ENCODE measurements around the gene IQCF6. TPM values are rescaled to one million over a fixed set of nuclear protein-coding genes. Genes with fewer than 3 reads are reported as not detected.
"Not testable (repeated sequence)": the region's sequence is repeated elsewhere in the genome, so short reads cannot be mapped to it uniquely, and the experiment has no call there.

Gene IQCF6
- total RNA-seq, 4 donors from 2014 or later: not detected

- Histone ChIP-seq H3K27ac (no peak overlapping the region), H3K4me1 (no peaks in the 10 kb centered on the region), H3K36me3 (no peaks in the 10 kb centered on the region), H3K9me3 (no peaks in the 10 kb centered on the region), H3K27me3 (peaks cover 20% of the 10 kb centered on the region), H3K4me3 (no peak overlapping the region)
- 43% methylated on average over 4 of the region's 4 CpGs for WGBS
- TF ChIP-seq EP300 (IDR thresholded peaks at IDR 0.05) (no peak), CTCF (IDR thresholded peaks at IDR 0.05) (no peak), POLR2A (IDR thresholded peaks at IDR 0.05) (no peak), POLR2AphosphoS5 (IDR thresholded peaks at IDR 0.05) (no peak)
- DNase-seq (ENCODE audit: low spot score in 2 of 2): no peak
Measured at GRCh38 chr3:51773529-51774056, 5.4 kb downstream of the IQCF6 start.

- H3K4me1 ChIP-seq: no peaks in the 10 kb centered on the region
- DNase-seq (ENCODE audit: low spot score in 2 of 2): no peak
- H3K27ac ChIP-seq: no peak overlapping the region
- no peaks in the 10 kb centered on the region for H3K27me3 ChIP-seq
- H3K9me3 ChIP-seq: peaks cover 7% of the 10 kb centered on the region
- no peaks in the 10 kb centered on the region for H3K36me3 ChIP-seq
- TF ChIP-seq POLR2AphosphoS5 (IDR thresholded peaks at IDR 0.05) (no peak), CTCF (IDR thresholded peaks at IDR 0.05) (no peak), POLR2A (IDR thresholded peaks at IDR 0.05) (no peak), EP300 (IDR thresholded peaks at IDR 0.05) (no peak)
- no peak overlapping the region for H3K4me3 ChIP-seq
Measured at GRCh38 chr3:51759203-51759602, 19.8 kb downstream of the IQCF6 start.

- H3K27ac ChIP-seq: not testable (repeated sequence)
- WGBS: 67% methylated on average over 13 of the region's 13 CpGs
Measured at GRCh38 chr3:51753763-51754750, 25.0 kb downstream of the IQCF6 start.

GRCh38 chr3:51751287-51751686 is 27.8 kb downstream of the IQCF6 start:
- no peaks in the 10 kb centered on the region for H3K36me3 ChIP-seq
- no peak for DNase-seq (ENCODE audit: low spot score in 2 of 2)
- H3K27ac ChIP-seq: no peak overlapping the region
- no peak overlapping the region for H3K4me3 ChIP-seq
- H3K27me3 ChIP-seq: no peaks in the 10 kb centered on the region
- H3K9me3 ChIP-seq: no peaks in the 10 kb centered on the region
- H3K4me1 ChIP-seq: no peaks in the 10 kb centered on the region
- TF ChIP-seq EP300 (IDR thresholded peaks at IDR 0.05): no peak
- TF ChIP-seq CTCF (IDR thresholded peaks at IDR 0.05): no peak
- TF ChIP-seq POLR2AphosphoS5 (IDR thresholded peaks at IDR 0.05): no peak
- no peak for TF ChIP-seq POLR2A (IDR thresholded peaks at IDR 0.05)
- WGBS: 96% methylated on average over 2 of the region's 2 CpGs

More at GRCh38 chr3:51753763-51754750, 25.0 kb downstream of the IQCF6 start:
- H3K4me3 ChIP-seq; DNase-seq (ENCODE audit: low spot score in 2 of 2); H3K9me3 ChIP-seq; H3K4me1 ChIP-seq; H3K27me3 ChIP-seq; H3K36me3 ChIP-seq: not testable (repeated sequence)

GRCh38 chr3:51750878-51751277 is 28.2 kb downstream of the IQCF6 start:
- Histone ChIP-seq H3K36me3 (no peaks in the 10 kb centered on the region), H3K27ac (no peak overlapping the region), H3K9me3 (no peaks in the 10 kb centered on the region), H3K4me1 (no peaks in the 10 kb centered on the region), H3K4me3 (no peak overlapping the region), H3K27me3 (no peaks in the 10 kb centered on the region)
- TF ChIP-seq EP300 (IDR thresholded peaks at IDR 0.05) (no peak), POLR2AphosphoS5 (IDR thresholded peaks at IDR 0.05) (no peak), POLR2A (IDR thresholded peaks at IDR 0.05) (no peak), CTCF (IDR thresholded peaks at IDR 0.05) (no peak)
- DNase-seq (ENCODE audit: low spot score in 2 of 2): no peak
- 96% methylated on average over 1 of the region's 1 CpG for WGBS

Measured in suprapubic skin (tissue), 4 donors.